ENCODE results near the gene HBE1. TPM values are rescaled to one million over a fixed set of nuclear protein-coding genes. Genes with fewer than 3 reads are reported as not detected.

Gene HBE1
- total and polyA plus RNA-seq, 8 donors, result 3.5 TPM; not detected in 7

DNA sequence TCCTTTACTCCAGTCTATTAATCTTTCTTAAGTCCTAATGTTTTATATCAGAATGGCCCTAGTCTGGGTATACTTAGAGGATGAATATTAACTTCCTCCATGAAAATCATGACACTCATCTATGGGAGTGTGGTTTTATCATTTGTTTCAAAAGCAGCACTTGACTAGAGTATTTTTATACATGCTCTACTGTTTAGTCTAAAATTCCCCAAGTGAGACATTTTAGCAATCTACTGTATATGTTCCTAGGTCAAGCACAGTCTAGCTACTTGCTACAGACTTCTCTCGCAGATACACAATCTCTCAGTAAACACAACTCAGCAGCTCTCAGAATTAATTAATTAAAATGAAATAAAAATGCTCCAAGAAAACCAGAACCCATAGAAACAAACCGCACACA is 39.9 kb downstream of the HBE1 start:
- no peak overlapping the region for H3K27ac ChIP-seq
- TF ChIP-seq, protein P1, sequence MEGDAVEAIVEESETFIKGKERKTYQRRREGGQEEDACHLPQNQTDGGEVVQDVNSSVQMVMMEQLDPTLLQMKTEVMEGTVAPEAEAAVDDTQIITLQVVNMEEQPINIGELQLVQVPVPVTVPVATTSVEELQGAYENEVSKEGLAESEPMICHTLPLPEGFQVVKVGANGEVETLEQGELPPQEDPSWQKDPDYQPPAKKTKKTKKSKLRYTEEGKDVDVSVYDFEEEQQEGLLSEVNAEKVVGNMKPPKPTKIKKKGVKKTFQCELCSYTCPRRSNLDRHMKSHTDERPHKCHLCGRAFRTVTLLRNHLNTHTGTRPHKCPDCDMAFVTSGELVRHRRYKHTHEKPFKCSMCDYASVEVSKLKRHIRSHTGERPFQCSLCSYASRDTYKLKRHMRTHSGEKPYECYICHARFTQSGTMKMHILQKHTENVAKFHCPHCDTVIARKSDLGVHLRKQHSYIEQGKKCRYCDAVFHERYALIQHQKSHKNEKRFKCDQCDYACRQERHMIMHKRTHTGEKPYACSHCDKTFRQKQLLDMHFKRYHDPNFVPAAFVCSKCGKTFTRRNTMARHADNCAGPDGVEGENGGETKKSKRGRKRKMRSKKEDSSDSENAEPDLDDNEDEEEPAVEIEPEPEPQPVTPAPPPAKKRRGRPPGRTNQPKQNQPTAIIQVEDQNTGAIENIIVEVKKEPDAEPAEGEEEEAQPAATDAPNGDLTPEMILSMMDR (IDR thresholded peaks at IDR 0.05), result no peak
- H3K27me3 ChIP-seq, result no peaks in the 10 kb centered on the region
- no peaks in the 10 kb centered on the region for H3K36me3 ChIP-seq
- H3K9me3 ChIP-seq, result no peaks in the 10 kb centered on the region
- FAIRE-seq (no peak), ATAC-seq (no peak), DNase-seq (no peak)
- H3K4me1 ChIP-seq, result no peaks in the 10 kb centered on the region
- no peak overlapping the region for H3K4me3 ChIP-seq
- WGBS, 2 donors, result 70 to 84% methylated on average over 2 of the region's 2 CpGs
- intact Hi-C loops (cut with DNase I), result no loop called here

DNA sequence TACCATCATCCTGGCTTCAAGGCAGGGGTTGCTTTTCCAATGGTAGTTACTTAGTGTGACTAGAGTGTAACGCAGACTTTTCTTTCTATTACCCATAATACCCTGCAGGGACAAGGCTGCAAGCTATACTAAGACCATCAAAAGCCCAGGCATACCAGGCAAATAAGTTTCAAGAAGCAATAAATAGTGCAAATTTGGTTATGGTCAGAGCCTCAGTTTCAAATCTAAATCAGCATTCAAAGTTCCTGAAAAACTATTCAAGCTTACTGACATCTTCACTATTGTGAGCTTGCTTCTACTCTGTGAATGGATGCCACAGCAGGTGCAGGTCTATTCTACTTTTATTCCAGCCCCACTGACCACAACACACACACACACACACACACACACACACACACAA is 40.4 kb downstream of the HBE1 start:
- Histone ChIP-seq H3K4me3 (no peak overlapping the region), H3K27me3 (no peaks in the 10 kb centered on the region), H3K27ac (no peak overlapping the region), H3K9me3 (no peaks in the 10 kb centered on the region), H3K36me3 (no peaks in the 10 kb centered on the region), H3K4me1 (no peaks in the 10 kb centered on the region)
- TF ChIP-seq, protein P1 (IDR thresholded peaks at IDR 0.05), result no peak
- DNase-seq, result no peak
- ATAC-seq, result no peak
- no peak for FAIRE-seq
- 85 to 86% methylated on average over 1 of the region's 1 CpG for WGBS, 2 donors
- intact Hi-C loops (cut with DNase I), result no loop called here

DNA sequence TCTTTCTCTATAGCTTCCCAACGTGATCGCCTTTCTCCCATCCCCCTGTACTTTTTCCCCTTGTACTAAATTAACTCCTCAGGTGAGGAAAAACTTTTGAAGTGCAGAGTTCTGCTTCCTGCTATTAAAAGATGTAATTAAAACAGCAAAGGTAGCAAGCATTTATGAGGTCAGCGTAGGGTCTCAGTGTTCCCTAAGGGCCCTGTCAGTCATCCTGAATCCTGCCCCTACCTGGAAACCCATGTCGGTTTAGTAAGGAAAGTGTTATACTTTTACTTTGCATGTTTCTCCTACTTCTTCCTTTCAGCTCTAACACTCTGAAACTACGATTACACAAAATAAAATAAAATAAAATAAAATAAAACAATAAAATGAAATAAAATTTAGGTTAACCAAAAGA is 41.6 kb downstream of the HBE1 start:
- Histone ChIP-seq H3K27ac (no peak overlapping the region), H3K4me3 (no peak overlapping the region), H3K27me3 (no peaks in the 10 kb centered on the region), H3K4me1 (no peaks in the 10 kb centered on the region), H3K36me3 (no peaks in the 10 kb centered on the region), H3K9me3 (no peaks in the 10 kb centered on the region)
- no peak for DNase-seq
- ATAC-seq, result no peak
- TF ChIP-seq, protein P1 (IDR thresholded peaks at IDR 0.05), result no peak
- 52 to 53% methylated on average over 5 of the region's 5 CpGs for WGBS, 2 donors
- intact Hi-C loops (cut with DNase I), result no loop called here
- FAIRE-seq, result no peak

DNA sequence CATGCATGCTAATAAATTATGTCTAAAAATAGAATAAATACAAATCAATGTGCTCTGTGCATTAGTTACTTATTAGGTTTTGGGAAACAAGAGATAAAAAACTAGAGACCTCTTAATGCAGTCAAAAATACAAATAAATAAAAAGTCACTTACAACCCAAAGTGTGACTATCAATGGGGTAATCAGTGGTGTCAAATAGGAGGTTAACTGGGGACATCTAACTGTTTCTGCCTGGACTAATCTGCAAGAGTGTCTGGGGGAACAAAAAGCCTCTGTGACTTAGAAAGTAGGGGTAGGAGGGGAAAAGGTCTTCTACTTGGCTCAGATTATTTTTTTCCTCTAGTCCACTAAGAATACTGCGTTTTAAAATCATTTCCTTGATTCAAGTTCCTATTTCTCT is 42.1 kb downstream of the HBE1 start:
- no peak for FAIRE-seq
- Histone ChIP-seq H3K36me3 (no peaks in the 10 kb centered on the region), H3K4me3 (no peak overlapping the region), H3K4me1 (no peaks in the 10 kb centered on the region), H3K27me3 (no peaks in the 10 kb centered on the region), H3K9me3 (no peaks in the 10 kb centered on the region), H3K27ac (no peak overlapping the region)
- ATAC-seq, result no peak
- TF ChIP-seq, protein P1 (IDR thresholded peaks at IDR 0.05), result no peak
- WGBS, 2 donors, result 16 to 22% methylated on average over 1 of the region's 1 CpG
- intact Hi-C loops (cut with DNase I), result no loop called here
- no peak for DNase-seq

DNA sequence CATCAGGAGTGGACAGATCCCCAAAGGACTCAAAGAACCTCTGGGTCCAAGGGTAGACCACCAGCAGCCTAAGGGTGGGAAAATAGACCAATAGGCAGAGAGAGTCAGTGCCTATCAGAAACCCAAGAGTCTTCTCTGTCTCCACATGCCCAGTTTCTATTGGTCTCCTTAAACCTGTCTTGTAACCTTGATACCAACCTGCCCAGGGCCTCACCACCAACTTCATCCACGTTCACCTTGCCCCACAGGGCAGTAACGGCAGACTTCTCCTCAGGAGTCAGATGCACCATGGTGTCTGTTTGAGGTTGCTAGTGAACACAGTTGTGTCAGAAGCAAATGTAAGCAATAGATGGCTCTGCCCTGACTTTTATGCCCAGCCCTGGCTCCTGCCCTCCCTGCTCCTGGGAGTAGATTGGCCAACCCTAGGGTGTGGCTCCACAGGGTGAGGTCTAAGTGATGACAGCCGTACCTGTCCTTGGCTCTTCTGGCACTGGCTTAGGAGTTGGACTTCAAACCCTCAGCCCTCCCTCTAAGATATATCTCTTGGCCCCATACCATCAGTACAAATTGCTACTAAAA is 42.9 kb downstream of the HBE1 start, which contains the start of gene HBB:
HBB (minus strand) TSS at position 340 of the 579 bp plus-strand sequence; CDS start at position 290, 50 bp downstream.
- intact Hi-C loops (cut with DNase I), result no loop called here
- no peak within 1 kb of the TSS for H3K27ac ChIP-seq
- no peak within 1 kb of the TSS for H3K4me3 ChIP-seq
- H3K4me1 ChIP-seq, result no peaks in the 10 kb centered on the region
- no peaks in the 10 kb centered on the region for H3K9me3 ChIP-seq
- no peaks in the 10 kb centered on the region for H3K27me3 ChIP-seq
- TF ChIP-seq, protein P1 (IDR thresholded peaks at IDR 0.05), result no peak
- 65 to 76% methylated on average over 3 of the region's 3 CpGs for WGBS, 2 donors
- ATAC-seq (no peak), FAIRE-seq (no peak), DNase-seq (peak in 1 of 6 donors; percentile 12)
- H3K36me3 ChIP-seq, result no peaks in the 10 kb centered on the region
